HG03045 (cell line): ENCODE results near the gene PLXNA3.
A peak's percentile ranks its signal among the peaks of the same experiment; 100 is the strongest.

Experiments
- ATAC-seq: cut with Tn5 transposase; IDR thresholded peaks from one replicate; pipeline ENCODE4 v1.9.1; 2021; ENCODE audit warnings: mild to moderate bottlenecking, moderate library complexity; ENCODE audit not compliant: unreplicated experiment

PLXNA3 gene

GRCh38 chrX:154434394-154435168 is 23.5 kb upstream of the PLXNA3 start:
- no peak for ATAC-seq

- no peak for ATAC-seq
Measured at GRCh38 chrX:154435171-154435733, 22.8 kb upstream of the PLXNA3 start.

GRCh38 chrX:154436374-154436982 is 21.6 kb upstream of the PLXNA3 start:
- ATAC-seq: peak; percentile 46

GRCh38 chrX:154436983-154437752 is 20.9 kb upstream of the PLXNA3 start, which contains the start of gene GDI1:
GDI1 (plus strand) TSS chrX:154437154; CDS start chrX:154437255, 101 bp downstream.
- ATAC-seq: peak; percentile 40

- no peak for ATAC-seq
Measured at GRCh38 chrX:154437971-154438893, 19.8 kb upstream of the PLXNA3 start.

DNA sequence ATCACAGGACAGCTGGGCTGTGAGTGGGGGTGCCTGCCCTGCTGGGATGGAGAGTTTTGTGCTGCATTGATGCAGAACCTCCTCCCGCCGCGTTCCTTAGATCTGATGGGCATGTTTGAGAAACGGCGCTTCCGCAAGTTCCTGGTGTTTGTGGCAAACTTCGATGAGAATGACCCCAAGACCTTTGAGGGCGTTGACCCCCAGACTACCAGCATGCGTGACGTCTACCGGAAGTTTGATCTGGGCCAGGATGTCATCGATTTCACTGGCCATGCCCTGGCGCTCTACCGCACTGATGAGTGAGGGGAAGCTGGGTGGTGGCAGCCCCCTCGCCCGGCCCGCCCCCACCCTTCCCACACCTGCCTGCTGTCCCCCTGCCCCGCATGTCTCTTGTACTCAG is 18.2 kb upstream of the PLXNA3 start:
- ATAC-seq: no peak

GRCh38 chrX:154440623-154441357 is 17.3 kb upstream of the PLXNA3 start:
- ATAC-seq: no peak

- no peak for ATAC-seq
Measured at GRCh38 chrX:154441564-154441963, 16.5 kb upstream of the PLXNA3 start.

DNA sequence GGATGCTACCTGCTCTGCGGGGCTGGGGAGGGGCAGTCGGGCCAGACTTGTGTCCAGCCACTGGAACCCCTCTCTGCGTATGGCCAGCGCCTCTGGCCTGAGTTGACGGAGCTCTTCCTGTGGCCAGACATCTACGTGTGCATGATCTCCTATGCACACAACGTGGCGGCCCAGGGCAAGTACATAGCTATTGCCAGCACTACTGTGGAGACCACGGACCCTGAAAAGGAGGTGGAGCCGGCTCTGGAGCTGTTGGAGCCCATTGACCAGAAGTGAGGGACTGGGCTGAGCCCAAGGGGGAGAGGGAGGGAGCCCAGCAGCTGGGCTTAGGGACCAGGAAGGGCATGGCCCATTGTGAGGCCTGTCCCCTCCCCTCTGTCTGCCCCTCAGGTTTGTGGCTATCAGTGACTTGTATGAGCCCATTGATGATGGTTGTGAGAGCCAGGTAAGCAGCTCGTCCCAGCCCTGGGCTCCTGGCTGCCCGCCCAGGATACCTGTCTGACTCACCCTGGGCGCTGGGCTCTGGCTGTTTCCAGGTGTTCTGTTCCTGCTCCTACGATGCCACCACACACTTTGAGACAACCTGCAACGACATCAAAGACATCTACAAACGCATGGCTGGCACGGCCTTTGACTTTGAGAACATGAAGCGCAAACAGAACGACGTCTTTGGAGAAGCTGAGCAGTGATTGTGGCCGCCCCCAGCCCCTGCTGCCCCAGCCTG is 15.9 kb upstream of the PLXNA3 start:
- ATAC-seq: no peak

DNA sequence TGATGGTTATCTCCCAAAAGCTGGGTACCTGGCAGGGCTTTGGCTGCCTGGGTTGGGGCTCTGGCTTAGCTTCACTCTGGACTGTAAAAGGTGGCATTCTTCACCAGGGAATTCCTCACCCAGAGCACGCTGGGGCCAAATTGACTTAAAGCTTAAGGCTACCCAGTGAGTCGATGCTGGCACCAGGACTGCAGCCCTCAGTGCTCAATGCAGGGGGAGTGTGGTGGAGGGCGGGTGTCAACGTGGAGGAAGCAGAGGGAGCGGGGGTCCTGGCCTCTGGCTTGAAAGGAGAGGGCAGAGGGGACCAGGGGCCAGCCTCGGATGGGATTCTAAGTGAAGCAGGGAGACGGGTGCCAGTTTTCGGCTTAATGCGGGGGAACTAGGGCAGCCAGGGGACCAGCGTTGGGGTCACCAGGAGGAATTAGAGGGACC is 14.6 kb upstream of the PLXNA3 start:
- no peak for ATAC-seq

GRCh38 chrX:154443992-154444754 is 13.9 kb upstream of the PLXNA3 start, which contains the start of gene FAM50A:
FAM50A (plus strand) TSS chrX:154444141; CDS start chrX:154444236, 95 bp downstream.
- peak; percentile 77 for ATAC-seq

- ATAC-seq: no peak
Measured at GRCh38 chrX:154444755-154445246, 13.3 kb upstream of the PLXNA3 start.

DNA sequence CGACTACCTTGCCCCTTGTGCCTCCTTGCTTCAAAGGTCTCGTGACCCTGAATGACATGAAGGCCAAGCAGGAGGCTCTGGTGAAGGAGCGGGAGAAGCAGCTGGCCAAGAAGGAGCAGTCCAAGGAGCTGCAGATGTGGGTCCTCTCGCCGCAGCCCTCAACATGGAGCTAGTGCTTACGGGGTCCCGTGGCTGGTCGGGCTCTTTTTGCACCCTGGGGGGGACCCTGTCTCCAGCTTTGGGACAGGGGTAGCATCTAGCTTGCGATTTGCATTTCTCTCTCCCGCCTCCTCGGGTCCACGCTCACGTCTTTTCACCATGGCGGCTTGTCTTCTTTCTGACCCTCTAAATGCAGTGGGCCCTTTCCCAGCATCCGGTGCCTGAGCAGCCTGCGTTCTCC is 12.3 kb upstream of the PLXNA3 start:
- ATAC-seq: no peak

- ATAC-seq: no peak
Measured at GRCh38 chrX:154446430-154446829, 11.7 kb upstream of the PLXNA3 start.

- ATAC-seq: no peak
Measured at GRCh38 chrX:154448484-154448883, 9.6 kb upstream of the PLXNA3 start.

- no peak for ATAC-seq
Measured at GRCh38 chrX:154449618-154450017, 8.5 kb upstream of the PLXNA3 start.

DNA sequence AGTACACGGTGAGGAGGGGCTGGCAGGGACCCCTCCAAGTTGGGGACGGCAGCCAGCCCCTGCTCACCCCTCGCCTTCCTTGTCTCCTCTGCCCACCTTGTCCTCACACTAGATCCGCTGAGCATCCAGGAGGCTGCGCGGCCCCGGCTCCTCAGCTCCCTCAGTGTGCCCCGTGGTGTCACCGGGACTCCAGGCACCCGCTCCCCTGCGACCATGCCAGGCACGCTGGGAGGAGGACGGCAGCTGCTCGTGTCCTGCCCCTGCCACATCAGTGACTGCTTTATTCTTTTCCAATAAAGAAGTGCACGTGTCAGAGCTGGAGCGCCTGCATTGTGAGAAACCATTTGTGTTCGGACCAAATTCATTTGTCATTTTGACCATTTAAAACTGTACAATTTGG is 7.8 kb upstream of the PLXNA3 start:
- no peak for ATAC-seq

GRCh38 chrX:154452823-154453222 is 5.3 kb upstream of the PLXNA3 start:
- ATAC-seq: no peak
